CD4-positive, CD25-positive, alpha-beta regulatory T cell (primary cell): ENCODE measurements around the gene ANTKMT. TPM values are rescaled to one million over a fixed set of nuclear protein-coding genes. Genes with fewer than 3 reads are reported as not detected.
A peak's percentile ranks its signal among the peaks of the same experiment; 100 is the strongest.

Experiments used
- ATAC-seq, 2 donors: fragments of 150-1000 bp; cut with Tn5 transposase; one replicate each; pipeline ENCODE4 v1.10.0; 2021; ENCODE audit warnings: low read depth in 2 of 2, moderate number of reproducible peaks in 2 of 2, moderate library complexity in 1 of 2
- DNase-seq, 3 donors: peaks; one replicate each; pipeline versions ENCODE4 v3.0.0 to v3.0.0-alpha.2; 2012 to 2022; ENCODE audit warnings: mixed read lengths in 1 of 3
- H3K27ac ChIP-seq: one replicate; pipeline ENCODE4 v1.7.0; 2013; ENCODE audit warnings: mild to moderate bottlenecking, low read length; ENCODE audit not compliant: insufficient read depth, poor library complexity, severe bottlenecking
- H3K27me3 ChIP-seq: one replicate; pipeline ENCODE4 v1.7.0; 2013; ENCODE audit warnings: low read length; ENCODE audit not compliant: control insufficient read depth, insufficient read depth
- H3K36me3 ChIP-seq: one replicate; pipeline ENCODE4 v1.7.0; 2013; ENCODE audit warnings: mild to moderate bottlenecking, low read length, moderate library complexity; ENCODE audit not compliant: control insufficient read depth, insufficient read depth
- H3K4me1 ChIP-seq: 2 replicates; pipeline ENCODE4 v1.7.0; 2013; ENCODE audit warnings: mild to moderate bottlenecking, low read length; ENCODE audit not compliant: insufficient read depth, control insufficient read depth, poor library complexity, severe bottlenecking
- H3K4me3 ChIP-seq: one replicate; pipeline ENCODE4 v1.7.0; 2013; ENCODE audit warnings: low read depth, mild to moderate bottlenecking, low read length, moderate library complexity
- H3K9me3 ChIP-seq, 2 experiments: 1 replicate in 1 of 2; 2 replicates in 1 of 2; pipeline ENCODE4 v1.7.0; 2013; ENCODE audit warnings: low read length in 2 of 2, mild to moderate bottlenecking in 1 of 2, moderate library complexity in 1 of 2; ENCODE audit not compliant: control insufficient read depth in 2 of 2
- H3K27ac Mint-ChIP-seq, 3 donors: one replicate each; pipeline ENCODE4 v1.8.0; 2020 to 2022; ENCODE audit warnings: mild to moderate bottlenecking in 3 of 3, mixed read lengths in 3 of 3, moderate library complexity in 2 of 3
- H3K27me3 Mint-ChIP-seq: one replicate; pipeline ENCODE4 v1.8.0; 2022; ENCODE audit warnings: mild to moderate bottlenecking, mixed read lengths
- H3K36me3 Mint-ChIP-seq: one replicate; pipeline ENCODE4 v1.8.0; 2020; ENCODE audit warnings: mixed read lengths
- H3K4me1 Mint-ChIP-seq, 4 donors: one replicate each; pipeline ENCODE4 v1.8.0; 2020 to 2022; ENCODE audit warnings: mixed read lengths in 4 of 4, mild to moderate bottlenecking in 1 of 4
- H3K4me3 Mint-ChIP-seq, 4 donors: one replicate each; pipeline ENCODE4 v1.8.0; 2020 to 2022; ENCODE audit warnings: mild to moderate bottlenecking in 4 of 4, mixed read lengths in 4 of 4, moderate library complexity in 3 of 4
- H3K9me3 Mint-ChIP-seq, 7 donors: one replicate each; pipeline ENCODE4 v1.8.0; 2020 to 2022; ENCODE audit warnings: mixed read lengths in 7 of 7, mild to moderate bottlenecking in 3 of 7, moderate library complexity in 2 of 7
- polyA plus RNA-seq, 4 donors: library from polyadenylated mRNA; unstranded; fragments of 300-500 nt; fragmentation: Illumina TruSeq; gene quantifications; one replicate each; pipeline ENCODE4 v1.2.3, GENCODE V29; 2021
- total RNA-seq: library from RNA; stranded (reverse); gene quantifications from one replicate; pipeline ENCODE4 v1.2.3, GENCODE V29; 2022

The ANTKMT gene
- total and polyA plus RNA-seq, 5 donors from 2014 or later = 13.6 to 85.9 (median 62.0) TPM

DNA sequence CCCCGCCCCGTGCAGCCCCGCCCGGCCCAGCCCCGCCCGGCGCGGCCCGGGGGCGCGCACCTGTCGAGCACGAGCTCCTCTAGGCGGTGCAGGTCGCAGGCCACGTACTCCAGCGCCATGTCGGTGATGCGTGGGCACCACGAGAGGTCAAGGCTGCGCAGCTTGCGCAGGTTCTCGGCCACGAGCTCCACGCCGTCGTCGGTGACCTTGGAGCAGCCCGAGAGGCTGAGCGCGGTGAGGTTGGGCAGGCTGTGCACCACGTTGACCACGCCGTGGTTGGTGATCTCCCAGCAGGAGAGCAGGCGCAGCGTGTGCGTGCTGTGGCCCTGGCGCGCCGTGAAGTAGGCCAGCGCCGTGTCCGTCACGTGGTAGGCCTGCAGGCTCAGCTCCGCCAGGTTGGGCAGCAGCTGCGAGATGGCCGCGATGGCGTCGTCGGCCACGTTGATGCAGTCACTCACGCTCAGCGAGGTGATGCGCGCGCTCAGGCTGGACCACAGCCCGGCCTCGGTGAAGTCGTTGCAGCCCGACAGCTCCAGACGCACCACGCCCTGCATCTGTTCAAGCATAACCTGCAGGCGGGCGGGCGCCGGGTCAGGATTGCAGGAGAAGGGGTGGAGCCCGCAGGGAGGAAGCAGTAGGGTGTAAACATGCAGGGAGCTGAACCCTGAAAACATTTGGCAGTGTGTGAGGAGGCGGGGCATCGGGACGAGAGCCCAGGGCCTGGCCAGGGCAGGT lies 25.4 kb upstream of the ANTKMT start:
- Mint-ChIP-seq H3K27ac (peak overlapping the region; percentile 62 to 96 (median 87)), H3K36me3 (no peaks in the 10 kb centered on the region), H3K4me3 (peak overlapping the region; percentile 69 to 87 (median 86)), H3K9me3 (peaks cover 0 to 1% (median 0%) of the 10 kb centered on the region in 7 donors), H3K27me3 (peaks cover 4% of the 10 kb centered on the region), H3K4me1 (peaks cover 0 to 38% (median 4%) of the 10 kb centered on the region in 4 donors)
- Histone ChIP-seq H3K36me3 (no peaks in the 10 kb centered on the region), H3K9me3 (no peaks in the 10 kb centered on the region), H3K4me1 (peaks cover 47% of the 10 kb centered on the region), H3K27me3 (no peaks in the 10 kb centered on the region), H3K4me3 (peak overlapping the region; percentile 26), H3K27ac (peak overlapping the region; percentile 23)
- peak; percentile 60 to 77 (median 76) for DNase-seq
- peak; percentile 79 to 81 for ATAC-seq

DNA sequence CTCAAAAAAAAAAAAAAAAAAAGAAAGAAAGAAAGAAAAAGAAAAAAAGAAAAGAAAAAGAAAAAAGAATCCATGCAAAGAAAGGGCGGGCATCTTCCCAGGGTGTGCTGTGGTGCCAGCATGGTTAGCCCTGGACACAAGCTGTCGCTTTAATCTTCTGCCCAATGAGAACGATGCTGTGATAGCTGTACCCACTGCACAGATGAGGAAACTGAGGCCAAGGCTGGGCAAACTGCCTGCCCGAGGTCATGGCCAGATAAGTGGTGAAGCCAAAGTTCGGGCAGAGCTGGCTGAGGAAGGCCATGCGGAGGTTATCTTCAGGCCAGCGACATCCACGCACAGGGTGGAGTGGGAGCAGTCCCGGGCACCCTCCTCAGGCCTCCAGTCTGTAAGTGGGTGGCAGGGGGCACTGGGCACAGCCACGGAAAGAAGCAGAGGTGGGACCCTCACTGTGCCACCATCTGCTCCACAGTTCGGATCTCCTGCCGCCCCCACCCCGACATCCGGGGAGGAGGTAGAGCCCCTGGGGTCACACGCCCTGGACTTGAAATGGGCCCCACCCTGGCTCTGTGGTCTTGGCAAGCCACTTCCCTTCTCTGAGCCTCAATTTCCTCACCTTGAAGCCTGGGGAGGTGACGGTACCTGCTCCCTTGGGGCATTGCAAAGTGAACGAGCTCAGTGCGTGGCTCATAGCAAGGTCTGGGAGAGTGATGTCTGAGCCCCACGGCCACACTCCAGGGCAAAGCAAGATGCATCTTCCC lies 21.9 kb upstream of the ANTKMT start:
- no peak for ATAC-seq
- no peaks in the 10 kb centered on the region for H3K9me3 ChIP-seq
- H3K4me3 Mint-ChIP-seq = peak overlapping the region; percentile 49 to 67 (median 61)
- peaks cover 5% of the 10 kb centered on the region for H3K27me3 ChIP-seq
- no peaks in the 10 kb centered on the region for H3K36me3 ChIP-seq
- H3K4me3 ChIP-seq = no peak overlapping the region
- peaks cover 0 to 37% (median 4%) of the 10 kb centered on the region in 4 donors for H3K4me1 Mint-ChIP-seq
- H3K9me3 Mint-ChIP-seq = peaks cover 0 to 1% (median 0%) of the 10 kb centered on the region in 7 donors
- H3K4me1 ChIP-seq = peaks cover 53% of the 10 kb centered on the region
- no peak overlapping the region for H3K27ac ChIP-seq
- H3K36me3 Mint-ChIP-seq = no peaks in the 10 kb centered on the region
- H3K27me3 Mint-ChIP-seq = peaks cover 26% of the 10 kb centered on the region
- DNase-seq = peak in 1 of 3 donors; percentile 52
- H3K27ac Mint-ChIP-seq = no peak overlapping the region

GRCh38 chr16:700684-701584 lies 20.0 kb upstream of the ANTKMT start:
- Mint-ChIP-seq H3K27ac (no peak overlapping the region), H3K4me3 (no peak overlapping the region), H3K27me3 (peaks cover 30% of the 10 kb centered on the region), H3K36me3 (no peaks in the 10 kb centered on the region), H3K4me1 (peaks cover 0 to 27% (median 4%) of the 10 kb centered on the region in 4 donors), H3K9me3 (no peaks in the 10 kb centered on the region)
- ATAC-seq = peak; percentile 35 to 49
- peaks cover 5% of the 10 kb centered on the region for H3K27me3 ChIP-seq
- H3K36me3 ChIP-seq = no peaks in the 10 kb centered on the region
- no peak overlapping the region for H3K4me3 ChIP-seq
- DNase-seq = peak in 1 of 3 donors; percentile 55
- peaks cover 37% of the 10 kb centered on the region for H3K4me1 ChIP-seq
- H3K27ac ChIP-seq = no peak overlapping the region
- H3K9me3 ChIP-seq = no peaks in the 10 kb centered on the region

DNA sequence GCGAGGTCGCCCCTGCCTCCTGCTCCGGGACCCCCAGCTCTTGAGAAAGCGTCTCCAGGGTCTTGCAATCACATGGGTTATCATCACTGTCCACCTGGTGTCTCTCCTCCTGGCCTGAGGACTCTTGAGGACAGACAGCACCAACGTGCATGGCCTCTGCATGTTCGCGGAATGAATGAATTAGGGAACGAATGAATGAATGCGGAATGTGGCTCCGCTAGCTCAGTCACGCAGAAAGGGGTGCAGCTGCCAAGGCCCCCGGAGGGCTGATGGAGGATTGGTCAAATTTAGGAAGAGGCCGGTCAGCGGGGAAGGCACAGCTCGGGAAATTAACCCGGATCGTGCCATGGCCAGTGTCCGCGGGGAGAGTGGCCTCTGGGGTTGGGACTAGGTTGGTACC lies 18.6 kb upstream of the ANTKMT start:
- peaks cover 6% of the 10 kb centered on the region for H3K27me3 ChIP-seq
- Mint-ChIP-seq H3K36me3 (no peaks in the 10 kb centered on the region), H3K4me1 (peaks cover 0 to 27% (median 4%) of the 10 kb centered on the region in 4 donors), H3K9me3 (no peaks in the 10 kb centered on the region), H3K27me3 (peaks cover 42% of the 10 kb centered on the region), H3K4me3 (peak overlapping the region in 1 of 4 donors; percentile 61), H3K27ac (no peak overlapping the region)
- H3K36me3 ChIP-seq = no peaks in the 10 kb centered on the region
- no peak for DNase-seq
- no peak for ATAC-seq
- H3K27ac ChIP-seq = no peak overlapping the region
- H3K4me3 ChIP-seq = no peak overlapping the region
- no peaks in the 10 kb centered on the region for H3K9me3 ChIP-seq
- peaks cover 37% of the 10 kb centered on the region for H3K4me1 ChIP-seq

- H3K36me3 Mint-ChIP-seq = no peaks in the 10 kb centered on the region
- Histone ChIP-seq H3K27ac (no peak overlapping the region), H3K4me1 (peaks cover 37% of the 10 kb centered on the region), H3K27me3 (peaks cover 10% of the 10 kb centered on the region), H3K9me3 (no peaks in the 10 kb centered on the region), H3K36me3 (no peaks in the 10 kb centered on the region), H3K4me3 (no peak overlapping the region)
- H3K4me3 Mint-ChIP-seq = no peak overlapping the region
- no peaks in the 10 kb centered on the region for H3K9me3 Mint-ChIP-seq
- H3K27me3 Mint-ChIP-seq = peaks cover 51% of the 10 kb centered on the region
- no peak for DNase-seq
- ATAC-seq = no peak
- H3K4me1 Mint-ChIP-seq = peaks cover 0 to 24% (median 4%) of the 10 kb centered on the region in 4 donors
- H3K27ac Mint-ChIP-seq = no peak overlapping the region
Measured at GRCh38 chr16:703406-703805, 17.5 kb upstream of the ANTKMT start.

GRCh38 chr16:704047-704446 lies 16.9 kb upstream of the ANTKMT start:
- peaks cover 12% of the 10 kb centered on the region for H3K27me3 ChIP-seq
- Mint-ChIP-seq H3K4me1 (peaks cover 0 to 24% (median 4%) of the 10 kb centered on the region in 4 donors), H3K9me3 (no peaks in the 10 kb centered on the region), H3K27me3 (peaks cover 57% of the 10 kb centered on the region), H3K27ac (no peak overlapping the region), H3K4me3 (no peak overlapping the region), H3K36me3 (no peaks in the 10 kb centered on the region)
- H3K4me3 ChIP-seq = no peak overlapping the region
- no peak for DNase-seq
- H3K36me3 ChIP-seq = no peaks in the 10 kb centered on the region
- H3K27ac ChIP-seq = no peak overlapping the region
- peaks cover 33% of the 10 kb centered on the region for H3K4me1 ChIP-seq
- no peak for ATAC-seq
- H3K9me3 ChIP-seq = no peaks in the 10 kb centered on the region
